Daoy (cell line): ENCODE measurements around the gene TLN1. TPM values are rescaled to one million over a fixed set of nuclear protein-coding genes. Genes with fewer than 3 reads are reported as not detected.

Experiments used
- DNase-seq: peaks from one replicate; pipeline ENCODE4 v3.0.0-alpha.2; 2015; ENCODE audit warnings: low read depth
- total RNA-seq: library from RNA; depleted of rRNA; stranded (reverse); fragments of >200 nt; shearing (Covaris generic); gene quantifications from 2 replicates; pipeline ENCODE4 v1.2.3, GENCODE V29; 2014; rRNA removed

The TLN1 gene
- total RNA-seq, result 173 and 190 TPM in 2 replicates

DNA sequence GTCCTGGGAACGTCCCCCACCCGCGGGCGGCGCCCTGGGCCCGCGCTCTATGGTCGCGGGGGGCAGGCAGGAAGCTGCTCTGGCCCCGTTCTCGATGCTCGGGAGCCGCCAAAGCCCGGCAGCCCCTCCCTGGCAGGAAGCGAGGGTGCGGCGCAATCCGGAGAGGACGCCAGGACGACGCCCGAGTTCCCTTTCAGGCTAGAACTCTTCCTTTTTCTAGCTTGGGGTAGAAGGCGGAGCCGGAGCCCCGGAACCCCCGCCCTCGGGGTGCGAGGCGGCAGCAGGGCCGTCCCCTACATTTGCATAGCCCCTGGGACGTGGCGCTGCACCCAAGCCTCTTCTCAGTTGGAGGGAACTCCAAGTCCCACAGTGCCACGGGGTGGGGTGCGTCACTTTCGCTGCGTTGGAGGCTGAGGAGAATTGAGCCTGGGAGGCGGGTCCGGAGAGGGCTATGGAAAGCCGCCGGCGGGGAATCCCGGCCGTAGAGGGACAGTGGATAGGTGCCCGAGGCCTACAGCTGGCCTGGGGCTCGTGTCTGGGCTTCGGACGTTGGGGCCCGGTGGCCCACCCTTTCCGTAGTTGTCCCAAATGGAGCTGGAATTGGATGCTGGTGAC, at the start of gene TLN1, which contains the start of gene CREB3:
TSS of gene TLN1 (minus strand) at position 11 of the 615 bp plus-strand sequence. CDS start 6,501 bp downstream, outside the sequence.
TSS of gene CREB3 (plus strand) at position 482 of the 615 bp plus-strand sequence. CDS start at position 589, 107 bp downstream.
- DNase-seq, result peak; percentile 99

GRCh38 chr9:35781066-35781465, 49.1 kb upstream of the TLN1 start:
- DNase-seq, result no peak

DNA sequence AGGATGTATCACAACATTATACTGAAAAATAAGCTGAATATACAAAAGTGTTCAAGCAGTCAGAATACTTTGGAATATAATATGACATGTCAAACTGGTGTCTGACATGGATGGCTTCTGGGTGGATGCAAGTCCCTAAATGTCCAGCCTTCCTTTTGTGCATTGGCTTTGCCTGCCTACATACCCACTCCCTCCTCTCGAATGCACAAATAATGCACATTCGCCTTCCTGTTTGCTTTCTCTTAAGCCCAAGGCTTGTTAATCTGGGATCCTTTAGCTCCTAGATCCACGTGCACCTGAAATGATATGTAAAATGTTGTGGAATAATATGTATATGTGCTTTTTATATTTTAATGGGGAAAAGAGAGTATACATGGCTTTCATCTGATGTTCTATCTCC, 46.5 kb upstream of the TLN1 start:
- DNase-seq, result no peak

- DNase-seq, result no peak
Measured at GRCh38 chr9:35776018-35776417, 44.0 kb upstream of the TLN1 start.

DNA sequence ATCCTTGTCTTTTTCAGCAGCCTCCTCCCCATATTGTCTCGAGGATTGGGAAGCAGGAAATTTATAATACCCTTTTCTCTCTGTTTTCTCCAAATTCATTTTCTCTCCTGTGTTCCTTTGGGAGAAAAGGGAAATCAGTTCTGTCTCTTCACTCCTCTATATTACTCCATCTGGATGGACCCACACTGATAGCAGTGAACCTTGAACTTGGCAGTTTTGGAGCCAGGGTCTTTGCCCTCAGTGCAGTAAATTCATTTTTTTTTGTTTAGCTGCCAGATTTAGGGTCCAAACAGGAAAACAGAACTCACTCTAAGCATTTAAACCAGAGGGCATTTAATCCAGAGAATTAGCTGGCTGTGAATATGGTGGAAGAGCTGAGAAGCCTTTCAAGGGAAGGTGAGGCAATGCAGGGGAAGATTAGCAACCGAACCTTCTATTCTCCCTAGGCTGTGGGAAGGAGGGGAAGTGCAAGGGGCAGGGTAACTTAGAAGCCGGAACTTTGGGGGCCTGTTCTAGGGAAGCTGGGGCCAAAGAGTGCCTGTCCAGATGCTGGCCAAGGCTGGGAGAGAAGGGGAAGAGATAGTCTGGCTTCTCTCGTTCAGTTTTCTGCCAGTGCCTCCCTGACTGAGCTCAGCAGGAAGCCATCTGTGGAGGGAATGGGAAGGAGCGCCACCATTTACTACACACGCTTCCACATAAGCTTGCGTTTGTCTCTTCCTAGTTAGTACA, 43.1 kb upstream of the TLN1 start:
- no peak for DNase-seq

DNA sequence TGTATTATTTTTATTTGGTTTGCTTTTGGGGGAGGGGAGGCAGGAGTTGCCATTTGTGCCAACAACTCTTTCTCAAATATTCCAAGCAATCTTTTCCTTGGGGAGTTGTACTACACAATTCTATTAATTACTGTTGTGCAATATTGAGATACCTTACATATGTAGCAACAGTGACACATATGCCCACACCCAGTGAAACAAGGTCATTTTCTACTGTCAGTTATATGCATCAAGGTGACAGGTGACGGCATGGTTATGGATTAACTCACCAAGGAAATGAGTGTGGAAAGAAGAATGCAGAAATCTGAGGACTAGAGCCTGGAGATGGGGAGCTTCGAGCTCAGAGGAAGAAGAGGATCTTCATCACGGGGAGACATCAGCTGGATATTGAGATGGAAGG, 39.9 kb upstream of the TLN1 start:
- DNase-seq, result no peak

DNA sequence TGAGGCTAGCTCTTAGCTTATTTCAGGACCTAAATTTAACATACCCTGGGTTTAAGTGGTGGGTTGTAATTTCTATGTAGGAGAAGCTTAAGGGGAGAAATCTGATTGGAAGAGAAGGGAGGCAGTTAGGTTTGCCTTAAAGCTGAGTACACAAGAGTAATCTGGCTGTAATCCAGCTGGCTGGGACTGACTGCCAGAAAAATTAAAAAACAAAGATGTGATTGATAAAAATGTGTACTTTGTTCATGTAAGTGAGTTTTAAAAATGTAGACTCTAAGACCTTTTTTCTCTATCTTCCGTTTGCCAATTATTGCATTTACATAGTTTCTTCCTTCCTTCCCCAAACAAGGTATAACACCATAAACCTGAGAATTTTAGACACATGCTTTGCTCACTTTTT, 39.5 kb upstream of the TLN1 start:
- DNase-seq, result no peak

DNA sequence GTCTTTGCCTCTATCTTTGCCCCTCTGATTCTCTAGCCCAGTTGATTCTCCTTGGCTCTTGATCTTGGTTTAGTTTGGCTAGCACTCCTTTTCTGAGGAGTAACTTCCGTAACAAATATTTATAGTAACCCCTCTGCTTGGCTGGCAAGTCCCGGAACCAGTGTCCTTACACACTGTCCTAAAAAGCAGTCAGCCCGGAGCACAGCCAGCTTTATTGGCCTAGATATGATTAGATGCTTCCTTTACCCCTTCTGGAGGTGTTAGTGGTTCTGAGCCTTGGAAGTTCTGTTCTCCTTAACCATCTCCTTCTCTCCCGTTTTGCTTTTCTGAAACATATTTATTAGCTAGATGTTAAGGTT, 39.1 kb upstream of the TLN1 start:
- DNase-seq, result no peak

GRCh38 chr9:35769763-35770162, 37.8 kb upstream of the TLN1 start:
- no peak for DNase-seq

GRCh38 chr9:35767458-35767857, 35.5 kb upstream of the TLN1 start:
- no peak for DNase-seq

DNA sequence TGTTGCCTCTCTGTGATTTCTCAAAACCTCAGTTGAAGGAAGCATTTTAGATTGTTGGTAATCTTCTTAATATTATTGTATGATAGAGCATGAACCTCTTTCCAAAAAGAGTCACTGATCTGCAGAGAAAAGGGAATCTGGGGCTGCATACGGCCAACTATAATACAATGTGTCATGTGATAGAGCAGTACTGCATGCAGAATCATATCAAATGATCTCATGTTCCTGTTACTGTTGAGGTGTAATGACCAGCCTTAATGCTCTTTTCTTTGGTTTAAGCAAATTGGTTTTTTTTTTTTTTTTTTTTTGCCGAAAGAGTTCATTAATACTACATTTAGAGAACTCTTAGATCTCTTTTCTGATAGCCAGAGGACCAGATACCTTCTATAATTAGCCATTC, 35.0 kb upstream of the TLN1 start:
- no peak for DNase-seq

DNA sequence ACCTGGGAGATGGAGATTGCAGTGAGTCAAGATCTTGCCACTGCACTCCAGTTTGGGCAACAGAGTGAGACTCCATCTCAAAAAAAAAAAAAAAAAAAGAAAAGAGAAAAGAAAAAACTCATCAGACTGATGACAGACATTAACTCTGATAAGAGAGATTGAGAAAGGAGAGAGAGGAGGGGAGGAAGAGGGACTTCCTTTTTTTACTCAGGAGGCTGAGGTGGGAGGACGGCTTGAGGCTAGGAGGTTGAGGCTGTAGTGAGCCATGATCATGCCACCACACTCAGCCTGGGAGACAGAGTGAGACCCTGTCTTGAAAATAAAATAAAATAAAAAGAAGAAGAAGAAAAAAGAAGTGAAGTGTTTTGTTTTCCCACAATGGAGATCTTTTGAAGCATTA, 31.8 kb upstream of the TLN1 start:
- DNase-seq, result no peak

DNA sequence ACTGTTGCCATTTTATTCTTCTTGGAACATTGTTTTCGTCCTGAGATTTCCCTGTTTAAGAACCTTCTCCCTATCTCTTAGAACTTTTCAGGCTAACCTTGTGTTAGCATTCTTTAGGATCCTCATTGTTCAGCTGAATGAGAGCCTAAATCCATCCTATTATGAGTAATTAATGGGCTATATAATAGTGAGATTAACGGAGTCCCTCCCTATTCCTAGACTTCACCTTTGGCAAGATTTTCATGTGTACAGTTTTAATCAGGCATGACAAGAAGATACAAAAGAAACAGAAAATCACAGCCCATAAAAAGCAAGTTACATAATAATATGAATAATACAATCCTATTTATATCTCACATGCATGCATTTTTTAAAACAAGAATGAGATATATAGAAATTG, 31.2 kb upstream of the TLN1 start:
- no peak for DNase-seq

GRCh38 chr9:35760651-35761050, 28.7 kb upstream of the TLN1 start:
- peak; percentile 86 for DNase-seq

DNA sequence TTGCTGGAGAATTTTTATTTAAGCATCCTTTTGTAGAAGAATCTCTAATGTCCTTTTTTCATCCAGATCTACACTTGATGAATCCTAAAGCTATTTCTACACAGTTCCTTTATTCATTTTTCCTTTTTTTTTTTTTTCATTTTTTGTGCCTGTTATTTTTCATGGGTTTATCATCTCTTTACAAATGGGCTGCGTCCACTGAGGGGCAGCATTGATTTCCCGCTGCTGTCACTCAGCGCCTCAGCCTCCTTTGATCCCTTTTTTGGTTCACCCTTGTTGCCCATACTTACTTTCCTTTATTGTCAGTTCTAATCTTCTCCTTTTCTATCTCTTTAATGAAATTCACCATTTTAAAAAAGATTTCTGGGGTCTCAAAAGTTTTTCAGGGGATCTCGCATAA, 27.8 kb upstream of the TLN1 start:
- DNase-seq, result no peak

GRCh38 chr9:35758475-35759050, 26.6 kb upstream of the TLN1 start:
- no peak for DNase-seq

DNA sequence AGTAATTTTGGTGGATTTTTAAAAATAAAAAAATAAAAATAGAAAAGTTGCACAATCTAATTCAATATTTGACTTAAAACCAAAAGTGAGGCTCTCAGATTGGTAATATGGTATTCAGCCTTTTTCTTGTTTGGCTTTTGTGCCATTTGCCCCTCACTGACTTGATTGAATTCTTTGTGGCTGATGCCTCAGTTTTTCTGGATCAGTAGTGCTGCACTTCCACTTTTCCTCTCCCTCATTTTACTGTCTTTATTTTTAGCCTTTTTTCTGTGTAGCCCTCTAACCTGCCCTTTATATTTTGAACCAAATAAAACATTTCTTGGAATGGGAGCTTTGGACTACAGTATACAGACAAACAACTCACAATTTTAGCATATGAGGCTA, 25.9 kb upstream of the TLN1 start:
- no peak for DNase-seq

DNA sequence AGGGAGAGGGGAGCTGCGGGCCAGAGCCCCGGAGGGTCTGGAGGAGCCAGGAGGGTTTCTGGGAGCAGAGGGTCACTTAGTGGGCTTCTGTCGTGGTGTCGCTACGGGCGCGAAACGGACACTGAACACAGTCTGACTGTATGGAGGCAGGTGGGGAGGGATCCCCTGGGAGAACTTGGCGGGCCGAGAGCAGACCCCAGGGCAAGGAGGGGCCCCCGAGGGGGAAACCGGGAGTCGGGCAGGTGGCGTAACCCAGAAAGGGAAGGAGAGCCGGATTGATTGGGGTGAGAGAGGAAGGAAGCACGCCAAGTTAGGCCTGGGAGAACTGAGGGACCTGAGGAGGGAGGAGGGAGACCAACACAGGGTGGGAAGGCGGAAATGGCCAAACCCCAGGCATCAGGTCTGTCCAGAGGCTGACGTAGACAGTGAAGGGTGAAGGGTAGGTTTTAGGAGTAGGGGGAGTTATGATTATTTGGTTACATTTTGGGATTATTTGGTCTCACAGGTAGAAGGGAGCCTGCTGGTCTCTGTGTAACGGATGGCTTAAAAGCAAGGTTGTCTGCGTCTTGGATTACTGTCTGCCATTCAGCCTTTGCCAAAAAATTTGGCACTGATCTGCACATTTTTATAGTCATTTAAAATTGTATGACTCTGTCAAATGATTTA, 25.4 kb upstream of the TLN1 start:
- DNase-seq, result peak; percentile 81

- DNase-seq, result peak; percentile 78
Measured at GRCh38 chr9:35756275-35757225, 24.6 kb upstream of the TLN1 start.

- no peak for DNase-seq
Measured at GRCh38 chr9:35755071-35755470, 23.1 kb upstream of the TLN1 start.

DNA sequence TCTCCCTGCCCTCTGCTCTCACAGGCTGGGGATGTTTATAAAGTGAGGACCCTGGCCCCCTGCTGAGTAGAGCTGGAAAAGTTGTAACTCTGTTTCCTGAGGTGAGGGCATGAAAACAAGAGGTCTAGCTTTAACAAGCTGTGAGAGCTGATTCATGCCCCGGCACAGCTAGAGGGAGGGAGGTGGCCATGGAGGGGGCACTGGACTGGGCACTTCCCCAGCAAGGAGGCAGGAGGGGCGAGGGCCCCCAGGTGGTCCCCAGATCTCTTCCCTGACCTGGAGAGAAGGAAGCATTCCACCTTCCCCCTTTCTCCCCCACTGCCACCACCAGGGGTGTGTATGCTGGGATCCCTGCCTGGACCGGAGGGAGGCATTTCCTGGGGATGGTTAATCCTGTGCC, 22.3 kb upstream of the TLN1 start, which contains the start of gene MSMP:
TSS of gene MSMP (minus strand) at position 13 of the 400 bp plus-strand sequence. CDS start 147 bp downstream, outside the sequence.
- no peak for DNase-seq
